Measurements from ENCODE around the gene GSTA4.

DNA sequence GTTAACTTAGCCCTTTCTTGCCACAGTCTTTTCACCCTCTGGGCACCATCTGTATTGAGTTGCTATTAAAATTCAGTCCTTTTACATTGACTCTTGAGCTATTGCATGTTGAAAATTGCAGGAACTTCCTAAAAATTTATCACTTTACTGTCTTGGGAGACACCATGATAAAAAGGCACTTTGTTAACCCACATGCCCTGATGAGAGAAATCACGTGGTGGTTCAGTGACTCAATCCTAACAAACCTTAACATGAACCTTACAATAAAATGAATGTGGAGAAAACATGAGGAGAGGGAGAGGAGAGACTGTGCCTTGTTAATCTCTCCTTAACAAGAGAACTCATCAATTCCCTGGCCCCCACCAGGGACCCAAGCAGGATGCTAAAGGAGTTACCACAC, 30.8 kb downstream of the GSTA4 start:
- TF ChIP-seq, protein P1, sequence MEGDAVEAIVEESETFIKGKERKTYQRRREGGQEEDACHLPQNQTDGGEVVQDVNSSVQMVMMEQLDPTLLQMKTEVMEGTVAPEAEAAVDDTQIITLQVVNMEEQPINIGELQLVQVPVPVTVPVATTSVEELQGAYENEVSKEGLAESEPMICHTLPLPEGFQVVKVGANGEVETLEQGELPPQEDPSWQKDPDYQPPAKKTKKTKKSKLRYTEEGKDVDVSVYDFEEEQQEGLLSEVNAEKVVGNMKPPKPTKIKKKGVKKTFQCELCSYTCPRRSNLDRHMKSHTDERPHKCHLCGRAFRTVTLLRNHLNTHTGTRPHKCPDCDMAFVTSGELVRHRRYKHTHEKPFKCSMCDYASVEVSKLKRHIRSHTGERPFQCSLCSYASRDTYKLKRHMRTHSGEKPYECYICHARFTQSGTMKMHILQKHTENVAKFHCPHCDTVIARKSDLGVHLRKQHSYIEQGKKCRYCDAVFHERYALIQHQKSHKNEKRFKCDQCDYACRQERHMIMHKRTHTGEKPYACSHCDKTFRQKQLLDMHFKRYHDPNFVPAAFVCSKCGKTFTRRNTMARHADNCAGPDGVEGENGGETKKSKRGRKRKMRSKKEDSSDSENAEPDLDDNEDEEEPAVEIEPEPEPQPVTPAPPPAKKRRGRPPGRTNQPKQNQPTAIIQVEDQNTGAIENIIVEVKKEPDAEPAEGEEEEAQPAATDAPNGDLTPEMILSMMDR (IDR thresholded peaks at IDR 0.05; ENCODE audit: poor library complexity), result no peak
- TF ChIP-seq EZH2 (IDR thresholded peaks at IDR 0.05; ENCODE audit: borderline replicate concordance), result no peak
- TF ChIP-seq EZH2phosphoT487 (IDR thresholded peaks at IDR 0.05; ENCODE audit: low read depth, severe bottlenecking, unreplicated experiment), result no peak
